Measurements from ENCODE around the gene KAZALD1. TPM values are rescaled to one million over a fixed set of nuclear protein-coding genes. Genes with fewer than 3 reads are reported as not detected.

The KAZALD1 gene
- total and polyA plus RNA-seq, 2 donors (not counting 1 experiment from before 2014, with no cell fraction given) = 0.34 to 0.37 TPM

DNA sequence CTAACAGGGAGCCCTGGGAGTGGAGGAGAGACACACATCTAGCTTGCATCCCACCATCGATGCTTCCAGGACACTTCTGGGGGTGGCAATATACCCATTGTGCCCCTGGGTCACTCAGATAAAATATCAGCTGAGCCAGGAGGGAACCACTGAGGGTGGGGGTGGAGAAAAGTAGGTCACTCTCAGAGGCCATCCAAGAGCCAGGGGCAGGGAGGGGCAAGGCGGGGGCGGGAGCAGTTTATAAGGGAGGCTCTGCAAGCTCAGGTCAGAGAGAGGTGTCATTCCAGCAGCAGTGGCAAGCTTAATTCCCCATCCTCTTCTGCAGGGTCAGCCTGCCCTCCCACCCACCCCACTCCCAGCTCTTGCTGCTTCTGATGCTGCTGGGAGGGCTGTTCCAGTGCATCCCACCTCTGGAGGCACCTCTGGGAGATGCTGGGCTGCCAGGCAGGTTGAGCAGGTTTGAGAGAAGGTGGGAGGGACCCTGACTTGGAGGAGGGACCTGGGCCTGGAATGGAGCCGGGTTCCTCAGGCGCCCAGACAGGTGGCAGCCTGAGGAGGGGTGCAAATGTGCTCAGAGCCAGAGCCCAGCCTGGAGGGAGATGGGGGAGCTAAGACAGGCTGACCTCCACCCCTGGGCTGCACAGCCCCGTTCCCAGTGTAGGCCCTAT is 49.2 kb downstream of the KAZALD1 start:
- Histone ChIP-seq H3K4me2 (replicated peaks; ENCODE audit: low read depth, low read length, poor library complexity, severe bottlenecking) (no peak overlapping the region), H2AFZ (ENCODE audit: insufficient read depth, low read depth, low read length, poor library complexity, severe bottlenecking) (no peak overlapping the region), H3K27me3 (replicated peaks in 1 of 4; ENCODE audit: control extremely low read depth in 1 of 4, control insufficient read depth in 3 of 4, insufficient read depth in 4 of 4, low read length in 3 of 4) (peaks cover 0 to 23% (median 6%) of the 10 kb centered on the region in 4 experiments), H3K9me3 (ENCODE audit: control extremely low read depth in 1 of 3, control insufficient read depth in 2 of 3, insufficient read depth in 1 of 3, low read length in 2 of 3) (no peaks in the 10 kb centered on the region), H3K4me1 (ENCODE audit: control insufficient read depth in 2 of 2, insufficient read depth in 2 of 2, low read length in 2 of 2) (no peaks in the 10 kb centered on the region), H3K79me2 (ENCODE audit: control insufficient read depth, insufficient read depth, low read length) (no peaks in the 10 kb centered on the region), H4K20me1 (ENCODE audit: control insufficient read depth, insufficient read depth, low read length, poor library complexity, severe bottlenecking) (no peaks in the 10 kb centered on the region), H3K36me3 (replicated peaks in 1 of 2; ENCODE audit: control extremely low read depth in 1 of 2, control insufficient read depth in 1 of 2, extremely low read depth in 1 of 2, insufficient read depth in 2 of 2, low read length in 1 of 2) (no peaks in the 10 kb centered on the region), H3K4me3 (ENCODE audit: control extremely low read depth in 1 of 5, extremely low read depth in 1 of 5, insufficient read depth in 1 of 5, low read depth in 2 of 5, low read length in 4 of 5) (no peak overlapping the region), H3K9ac (ENCODE audit: low read length) (no peak overlapping the region), H3K27ac (ENCODE audit: low read length in 2 of 2) (no peak overlapping the region)
- H3K4me1 Mint-ChIP-seq = no peaks in the 10 kb centered on the region
- no peak overlapping the region for H3K4me3 Mint-ChIP-seq
- H3K27ac Mint-ChIP-seq = no peak overlapping the region
- H3K27me3 Mint-ChIP-seq = peaks cover 42% of the 10 kb centered on the region
- POLR2A ChIA-PET = no interaction called here
- ATAC-seq (ENCODE audit: low read depth) (no peak), DNase-seq (no peak)
- intact Hi-C loops (cut with micrococcal nuclease) = no loop called here
- CTCF ChIA-PET = interaction anchor here (1.1 kb wide), 1 partner anchor 53 kb away, joined by 3 read pairs; no protein-coding TSS in a partner anchor
- 73% methylated on average over 5 of the region's 6 CpGs for WGBS (ENCODE audit: insufficient coverage)
- no peak for TF ChIP-seq EZH2 (IDR thresholded peaks at IDR 0.05; ENCODE audit: borderline replicate concordance, insufficient read depth, low read depth, low read length, poor library complexity, severe bottlenecking)
- TF ChIP-seq, protein P1, sequence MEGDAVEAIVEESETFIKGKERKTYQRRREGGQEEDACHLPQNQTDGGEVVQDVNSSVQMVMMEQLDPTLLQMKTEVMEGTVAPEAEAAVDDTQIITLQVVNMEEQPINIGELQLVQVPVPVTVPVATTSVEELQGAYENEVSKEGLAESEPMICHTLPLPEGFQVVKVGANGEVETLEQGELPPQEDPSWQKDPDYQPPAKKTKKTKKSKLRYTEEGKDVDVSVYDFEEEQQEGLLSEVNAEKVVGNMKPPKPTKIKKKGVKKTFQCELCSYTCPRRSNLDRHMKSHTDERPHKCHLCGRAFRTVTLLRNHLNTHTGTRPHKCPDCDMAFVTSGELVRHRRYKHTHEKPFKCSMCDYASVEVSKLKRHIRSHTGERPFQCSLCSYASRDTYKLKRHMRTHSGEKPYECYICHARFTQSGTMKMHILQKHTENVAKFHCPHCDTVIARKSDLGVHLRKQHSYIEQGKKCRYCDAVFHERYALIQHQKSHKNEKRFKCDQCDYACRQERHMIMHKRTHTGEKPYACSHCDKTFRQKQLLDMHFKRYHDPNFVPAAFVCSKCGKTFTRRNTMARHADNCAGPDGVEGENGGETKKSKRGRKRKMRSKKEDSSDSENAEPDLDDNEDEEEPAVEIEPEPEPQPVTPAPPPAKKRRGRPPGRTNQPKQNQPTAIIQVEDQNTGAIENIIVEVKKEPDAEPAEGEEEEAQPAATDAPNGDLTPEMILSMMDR (IDR thresholded peaks at IDR 0.05) = no peak
- H3K9me3 Mint-ChIP-seq (ENCODE audit: insufficient read depth) = no peaks in the 10 kb centered on the region

GRCh38 chr10:101111547-101111946 is 49.8 kb downstream of the KAZALD1 start:
- Histone ChIP-seq H3K79me2 (ENCODE audit: control insufficient read depth, insufficient read depth, low read length) (no peaks in the 10 kb centered on the region), H2AFZ (ENCODE audit: insufficient read depth, low read depth, low read length, poor library complexity, severe bottlenecking) (no peak overlapping the region), H3K36me3 (replicated peaks in 1 of 2; ENCODE audit: control extremely low read depth in 1 of 2, control insufficient read depth in 1 of 2, extremely low read depth in 1 of 2, insufficient read depth in 2 of 2, low read length in 1 of 2) (no peaks in the 10 kb centered on the region), H3K27ac (ENCODE audit: low read length in 2 of 2) (no peak overlapping the region), H3K9ac (ENCODE audit: low read length) (no peak overlapping the region), H4K20me1 (ENCODE audit: control insufficient read depth, insufficient read depth, low read length, poor library complexity, severe bottlenecking) (no peaks in the 10 kb centered on the region), H3K4me2 (replicated peaks; ENCODE audit: low read depth, low read length, poor library complexity, severe bottlenecking) (no peak overlapping the region), H3K4me1 (ENCODE audit: control insufficient read depth in 2 of 2, insufficient read depth in 2 of 2, low read length in 2 of 2) (no peaks in the 10 kb centered on the region), H3K9me3 (ENCODE audit: control extremely low read depth in 1 of 3, control insufficient read depth in 2 of 3, insufficient read depth in 1 of 3, low read length in 2 of 3) (no peaks in the 10 kb centered on the region), H3K4me3 (ENCODE audit: control extremely low read depth in 1 of 5, extremely low read depth in 1 of 5, insufficient read depth in 1 of 5, low read depth in 2 of 5, low read length in 4 of 5) (no peak overlapping the region), H3K27me3 (replicated peaks in 1 of 4; ENCODE audit: control extremely low read depth in 1 of 4, control insufficient read depth in 3 of 4, insufficient read depth in 4 of 4, low read length in 3 of 4) (peaks cover 0 to 24% (median 6%) of the 10 kb centered on the region in 4 experiments)
- Mint-ChIP-seq H3K9me3 (ENCODE audit: insufficient read depth) (no peaks in the 10 kb centered on the region), H3K27ac (no peak overlapping the region), H3K4me3 (no peak overlapping the region), H3K4me1 (no peaks in the 10 kb centered on the region), H3K27me3 (peaks cover 41% of the 10 kb centered on the region)
- no peak for DNase-seq
- TF ChIP-seq, protein P1 (IDR thresholded peaks at IDR 0.05) = no peak
- no peak for TF ChIP-seq EZH2 (IDR thresholded peaks at IDR 0.05; ENCODE audit: borderline replicate concordance, insufficient read depth, low read depth, low read length, poor library complexity, severe bottlenecking)
- WGBS (ENCODE audit: insufficient coverage) = 100% methylated on average over 6 of the region's 8 CpGs
- ATAC-seq (ENCODE audit: low read depth) = no peak
- CTCF ChIA-PET = no interaction called here
- intact Hi-C loops (cut with micrococcal nuclease) = no loop called here
- POLR2A ChIA-PET = no interaction called here

Data from B cell (primary cell).